ENCODE measurements around the gene WDR48.

WDR48 gene

DNA sequence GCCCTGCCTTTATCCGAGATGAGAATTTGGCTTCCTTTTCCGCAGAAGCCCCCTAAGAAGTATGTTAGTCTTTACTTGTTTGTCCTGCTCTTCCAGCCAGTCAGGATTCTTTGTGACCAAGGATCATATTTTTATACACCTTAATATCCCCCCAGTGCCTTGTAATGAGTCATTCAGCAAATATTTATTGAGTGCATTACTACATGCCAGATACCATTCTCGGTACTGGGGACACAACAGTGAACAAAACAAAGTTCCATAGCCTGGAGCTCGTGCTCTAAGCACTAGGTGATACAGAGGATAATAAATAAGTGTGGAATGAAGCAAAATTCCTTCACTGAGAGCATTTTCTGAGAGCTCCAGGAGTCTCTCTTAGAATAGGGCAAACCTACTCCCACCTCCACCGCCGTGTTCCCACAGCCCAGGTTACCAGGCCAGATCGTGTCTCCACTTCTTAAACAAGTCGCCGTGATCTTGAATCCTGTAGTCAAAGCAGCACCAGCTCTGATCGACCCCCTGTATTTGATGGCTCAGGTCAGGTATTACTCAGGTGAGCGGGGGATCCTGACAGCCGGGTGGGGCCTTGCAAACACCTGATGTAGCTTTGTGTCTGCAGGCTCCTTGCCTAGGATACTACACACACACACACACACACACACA, 74.2 kb downstream of the WDR48 start:
- DNase-seq, result peak; percentile 52

DNA sequence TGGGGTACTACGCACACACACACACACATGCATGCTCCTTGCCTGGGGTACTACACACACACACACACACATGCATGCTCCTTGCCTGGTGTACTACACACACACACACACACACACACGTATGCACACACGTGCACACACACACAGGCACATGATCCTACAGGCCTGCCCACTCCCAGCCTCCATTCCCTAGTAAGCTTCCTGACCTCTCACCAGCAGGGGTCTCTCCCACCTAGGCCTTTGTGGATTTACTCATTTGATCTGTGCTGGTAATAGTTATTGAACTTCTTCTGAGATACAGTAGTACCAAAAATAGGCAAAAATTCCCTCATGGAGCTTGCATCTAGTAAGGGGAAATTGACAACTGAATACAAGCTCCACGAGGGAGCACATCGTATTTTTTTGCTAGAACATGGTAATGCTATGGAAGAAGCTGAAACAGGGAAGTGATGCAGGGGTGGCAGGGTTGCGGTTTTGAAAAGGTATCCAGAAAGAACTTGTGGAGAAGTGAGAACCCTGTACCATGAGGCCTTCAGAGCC, 74.8 kb downstream of the WDR48 start:
- peak; percentile 70 for DNase-seq

- no peak for DNase-seq
These were observed 75.6 kb downstream of the WDR48 start for GRCh38 chr3:39127269-39127907.

GRCh38 chr3:39127908-39128304, 76.1 kb downstream of the WDR48 start:
- no peak for DNase-seq

GRCh38 chr3:39128951-39129350, 77.1 kb downstream of the WDR48 start:
- no peak for DNase-seq

DNA sequence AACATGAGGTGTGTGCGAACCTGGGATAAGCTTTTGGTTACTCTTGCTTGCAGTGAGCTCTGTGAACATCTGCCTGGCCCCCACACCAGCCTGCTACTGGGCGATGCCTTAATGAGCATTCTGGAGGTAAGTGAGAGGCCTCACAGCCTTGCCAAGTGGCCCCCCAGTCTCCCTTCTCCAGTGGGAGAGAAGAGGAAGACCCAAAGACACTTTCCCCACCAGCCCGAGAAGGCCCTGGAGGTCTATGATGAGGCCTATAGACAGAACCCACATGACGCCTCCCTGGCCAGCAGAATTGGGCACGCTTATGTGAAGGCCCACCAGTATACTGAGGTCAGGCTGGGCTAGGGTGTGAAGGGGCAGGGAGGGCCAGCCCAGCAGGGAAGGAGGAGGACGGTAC, 78.2 kb downstream of the WDR48 start:
- DNase-seq, result no peak

DNA sequence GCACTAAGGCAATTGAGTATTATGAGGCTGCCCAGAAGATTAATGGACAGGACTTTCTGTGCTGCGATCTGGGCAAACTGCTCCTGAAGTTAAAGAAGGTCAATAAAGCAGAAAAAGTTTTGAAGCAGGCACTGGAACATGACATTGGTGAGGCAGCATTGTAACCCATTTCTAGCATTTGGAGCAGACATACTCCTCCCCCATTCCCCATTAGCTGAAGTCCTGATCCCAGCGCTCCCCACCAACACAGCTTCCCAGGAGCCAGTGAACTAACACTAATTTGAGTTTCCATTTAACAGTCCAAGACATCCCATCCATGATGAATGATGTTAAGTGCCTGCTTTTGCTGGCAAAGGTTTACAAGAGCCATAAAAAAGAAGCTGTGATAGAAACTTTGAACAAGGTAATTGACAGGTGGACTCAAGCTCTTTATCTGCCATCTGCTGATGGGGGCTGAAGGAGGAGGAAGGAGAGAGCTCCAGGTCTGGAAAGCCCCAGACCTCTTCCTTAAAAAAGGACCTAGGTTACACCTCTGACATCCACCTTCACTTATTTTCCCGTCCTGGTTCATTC, 79.0 kb downstream of the WDR48 start:
- no peak for DNase-seq

GRCh38 chr3:39132096-39133092, 80.6 kb downstream of the WDR48 start:
- no peak for DNase-seq

- no peak for DNase-seq
These were observed 81.3 kb downstream of the WDR48 start for GRCh38 chr3:39133093-39133490.

GRCh38 chr3:39133822-39134221, 82.0 kb downstream of the WDR48 start:
- no peak for DNase-seq

GRCh38 chr3:39134305-39134704, 82.5 kb downstream of the WDR48 start:
- DNase-seq, result no peak

DNA sequence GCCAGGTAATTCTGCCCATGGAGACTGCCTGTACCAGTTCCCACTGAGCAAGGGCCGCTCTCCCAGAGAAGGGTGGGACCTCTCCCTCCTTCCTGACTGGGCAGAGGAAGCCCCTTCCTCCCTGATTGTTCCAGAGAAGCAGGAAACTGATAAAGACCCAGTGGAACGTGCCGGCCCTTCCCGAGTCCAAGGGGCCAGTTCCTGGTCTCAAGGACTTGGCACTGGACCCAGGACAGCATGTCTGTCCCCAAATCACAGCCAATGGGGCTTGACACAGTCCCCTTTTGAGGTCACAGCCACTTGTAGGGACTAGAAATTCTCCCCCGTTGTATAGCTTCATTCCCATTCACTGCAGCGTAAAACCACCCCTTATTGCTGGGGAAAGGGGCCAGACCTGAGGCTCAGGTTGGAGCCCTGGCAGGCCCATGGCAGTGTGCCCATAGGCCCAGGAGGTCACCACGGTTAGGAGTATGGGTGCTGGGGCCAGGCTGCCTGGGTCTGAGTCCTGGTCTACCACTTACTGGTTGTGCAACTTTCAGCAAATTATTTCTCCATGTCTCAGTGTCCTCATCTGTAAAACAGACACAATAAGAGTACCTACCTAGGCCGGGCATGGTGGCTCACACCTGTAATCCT, 83.5 kb downstream of the WDR48 start:
- no peak for DNase-seq

DNA sequence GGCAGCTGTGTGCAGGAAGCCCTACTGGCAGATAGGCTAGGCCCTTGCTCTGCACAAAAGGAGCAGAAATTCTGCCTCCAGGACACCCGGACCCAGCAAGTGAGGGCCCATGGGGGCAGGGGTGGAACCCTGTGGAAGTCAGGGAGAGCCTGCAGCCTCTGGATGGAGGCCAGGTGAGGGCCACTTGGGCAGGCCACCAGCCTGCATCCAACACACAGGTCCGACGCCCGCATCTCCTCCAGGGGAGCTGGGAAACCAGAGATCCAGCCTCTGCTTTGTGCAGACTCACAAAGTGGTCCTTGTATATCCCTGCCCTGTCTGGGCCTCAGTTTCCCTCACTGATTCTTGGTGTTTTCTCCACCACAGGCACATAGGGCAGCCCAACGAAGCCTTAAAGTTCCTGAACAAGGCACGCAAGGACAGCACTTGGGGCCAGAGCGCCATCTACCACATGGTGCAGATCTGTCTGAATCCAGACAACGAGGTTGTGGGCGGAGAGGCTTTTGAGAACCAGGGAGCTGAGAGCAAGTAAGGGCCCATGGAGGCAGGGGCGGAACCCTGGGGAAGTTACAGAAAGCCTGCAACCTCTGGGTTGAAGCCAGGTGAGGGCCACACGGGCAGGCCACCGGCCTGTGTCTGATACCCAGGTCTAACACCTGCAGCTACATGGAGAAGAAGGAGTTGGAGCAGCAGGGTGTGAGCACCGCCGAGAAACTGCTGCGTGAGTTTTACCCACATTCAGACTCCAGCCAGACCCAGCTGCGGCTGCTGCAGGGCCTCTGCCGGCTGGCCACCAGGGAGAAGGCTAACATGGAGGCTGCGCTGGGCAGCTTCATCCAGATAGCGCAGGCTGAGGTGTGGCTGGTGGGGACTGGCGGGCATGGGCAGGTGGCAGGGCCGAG, 85.0 kb downstream of the WDR48 start:
- DNase-seq, result no peak

DNA sequence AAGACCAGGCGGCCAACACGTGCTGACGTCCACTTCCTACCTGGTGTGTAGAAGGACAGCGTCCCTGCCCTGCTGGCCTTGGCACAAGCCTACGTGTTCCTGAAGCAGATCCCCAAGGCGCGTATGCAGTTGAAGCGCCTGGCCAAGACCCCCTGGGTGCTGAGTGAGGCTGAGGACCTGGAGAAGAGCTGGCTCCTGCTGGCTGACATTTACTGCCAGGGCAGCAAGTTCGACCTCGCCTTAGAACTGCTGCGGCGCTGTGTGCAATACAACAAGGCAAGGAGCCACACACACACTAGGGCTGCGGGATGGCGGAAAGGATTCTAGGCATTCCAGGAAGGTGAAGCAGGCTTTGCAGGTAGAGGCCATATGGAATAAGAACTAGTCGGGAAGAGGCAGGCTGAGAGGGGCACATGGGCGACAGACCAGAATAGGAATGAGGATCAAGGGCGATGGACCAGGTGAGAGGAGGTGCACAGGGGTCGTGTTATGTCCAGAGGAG, 85.7 kb downstream of the WDR48 start:
- no peak for DNase-seq

GRCh38 chr3:39137991-39138803, 86.4 kb downstream of the WDR48 start:
- DNase-seq, result no peak

DNA sequence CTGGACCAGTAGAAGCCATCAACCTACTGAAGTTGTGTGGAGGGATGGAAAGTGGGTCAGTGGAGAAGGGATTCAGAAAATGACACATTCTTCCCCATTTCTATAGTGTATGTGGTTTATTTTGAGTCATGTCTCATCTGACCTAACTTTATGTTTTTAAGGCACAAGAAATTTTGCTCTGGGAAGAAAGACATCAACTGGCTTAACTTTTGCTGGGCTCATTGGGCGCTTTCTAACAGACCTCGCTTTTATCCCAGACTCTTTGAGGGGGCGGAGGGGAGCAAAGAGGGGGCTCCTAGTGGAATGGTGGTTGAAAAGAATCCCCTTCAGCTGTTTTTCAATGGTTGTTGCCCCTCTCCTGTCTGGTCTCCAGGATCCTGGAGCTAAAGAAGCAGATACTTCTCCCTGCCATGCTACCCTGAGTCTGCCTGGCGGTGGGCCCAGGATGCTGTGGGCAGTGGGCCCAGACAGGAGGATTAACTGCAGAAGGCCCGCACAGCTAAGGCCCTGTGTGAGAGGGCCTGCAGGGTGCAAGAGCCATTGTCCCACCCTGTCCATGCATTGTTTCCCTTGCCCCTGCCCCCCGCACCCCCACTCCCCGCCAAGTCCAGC, 87.1 kb downstream of the WDR48 start:
- peak; percentile 59 for DNase-seq

- no peak for DNase-seq
These were observed 87.6 kb downstream of the WDR48 start for GRCh38 chr3:39139442-39139841.

DNA sequence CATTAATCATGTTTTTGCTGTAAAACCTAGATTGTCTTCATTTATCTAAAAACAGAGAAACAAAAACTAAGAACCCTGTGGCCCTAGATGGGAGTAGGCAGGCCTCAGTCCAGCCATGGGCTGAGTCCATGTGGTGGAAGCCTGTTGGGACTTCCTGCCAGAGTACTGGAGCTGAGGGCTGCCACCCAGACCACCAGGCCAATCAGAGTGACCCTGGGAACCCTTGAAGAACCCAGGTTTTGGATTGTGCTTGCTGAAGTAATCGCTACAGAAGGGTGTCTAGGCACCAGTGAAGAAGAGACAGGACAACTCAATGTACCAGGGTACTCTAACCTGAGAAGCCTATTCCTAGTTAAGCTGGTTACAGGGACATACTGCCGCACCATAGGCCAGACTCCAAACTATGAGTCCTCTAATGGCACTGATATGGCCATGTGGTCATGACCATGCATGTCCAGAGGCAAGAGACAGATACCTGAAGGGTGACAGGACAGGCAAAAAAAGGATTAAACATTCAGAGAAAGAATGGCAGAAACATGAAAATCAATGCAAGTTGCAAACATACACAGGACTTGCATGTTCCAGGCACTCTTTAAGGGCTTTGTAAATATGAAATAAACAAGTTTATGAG, 88.6 kb downstream of the WDR48 start:
- DNase-seq, result no peak
